Dendritic cell treated with granulocyte-macrophage colony-stimulating factor and Interleukin-4, amounts not matched to agents 40 ng/mL and 50 ng/mL, for 4 days (primary cell): Measurements from ENCODE around the gene SLC36A2.
"Not testable (repeated sequence)": the region's sequence is repeated elsewhere in the genome, so short reads cannot be mapped to it uniquely, and the experiment has no call there.

Source experiments
- H3K27ac Mint-ChIP-seq: one replicate; pipeline ENCODE4 v1.8.0; 2022; ENCODE audit warnings: mild to moderate bottlenecking, mixed read lengths
- H3K27me3 Mint-ChIP-seq: one replicate; pipeline ENCODE4 v1.8.0; 2022; ENCODE audit warnings: mild to moderate bottlenecking, mixed read lengths
- H3K36me3 Mint-ChIP-seq: one replicate; pipeline ENCODE4 v1.8.0; 2022; ENCODE audit warnings: low read depth, mixed read lengths
- H3K4me1 Mint-ChIP-seq: one replicate; pipeline ENCODE4 v1.8.0; 2022; ENCODE audit warnings: low read depth, mixed read lengths
- H3K4me3 Mint-ChIP-seq: one replicate; pipeline ENCODE4 v1.8.0; 2022; ENCODE audit warnings: mild to moderate bottlenecking, moderate library complexity, mixed read lengths
- H3K9me3 Mint-ChIP-seq: one replicate; pipeline ENCODE4 v1.8.0; 2022; ENCODE audit warnings: mixed read lengths
- intact Hi-C: fragments of 100-400 bp; cut with micrococcal nuclease; formaldehyde crosslinking; loops from one replicate; pipeline ENCODE4 v1.15.0; 2022

The SLC36A2 gene

DNA sequence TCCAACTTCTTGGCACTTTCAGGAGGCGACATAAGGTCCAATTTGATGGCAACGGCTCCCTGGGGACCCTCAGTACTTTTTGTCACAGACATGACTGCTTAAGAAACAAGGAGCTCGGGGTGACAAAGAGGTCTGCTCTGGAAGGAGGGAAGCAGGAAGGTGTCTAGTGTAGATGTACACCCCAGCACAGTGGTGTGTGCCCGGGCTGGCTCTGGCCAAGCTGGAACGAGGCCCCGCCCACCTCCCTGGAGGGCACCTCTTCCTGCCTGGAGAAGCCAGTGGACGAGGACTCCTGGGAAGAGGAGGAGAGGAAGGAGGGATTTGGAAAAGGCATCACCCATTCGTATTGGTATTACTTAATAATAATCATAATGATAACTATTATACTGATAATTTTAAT lies at the start of gene SLC36A2:
Gene SLC36A2, minus strand, starts transcription at position 191 of the 400 bp plus-strand sequence. Its CDS starts 99 bp downstream, at position 92.
- no peaks in the 10 kb centered on the region for H3K9me3 Mint-ChIP-seq
- intact Hi-C loops: no loop called here
- no peak within 1 kb of the TSS for H3K27ac Mint-ChIP-seq
- peaks cover 42% of the 10 kb centered on the region for H3K27me3 Mint-ChIP-seq
- peaks cover 7% of the 10 kb centered on the region for H3K4me1 Mint-ChIP-seq
- no peaks in the 10 kb centered on the region for H3K36me3 Mint-ChIP-seq
- no peak within 1 kb of the TSS for H3K4me3 Mint-ChIP-seq

DNA sequence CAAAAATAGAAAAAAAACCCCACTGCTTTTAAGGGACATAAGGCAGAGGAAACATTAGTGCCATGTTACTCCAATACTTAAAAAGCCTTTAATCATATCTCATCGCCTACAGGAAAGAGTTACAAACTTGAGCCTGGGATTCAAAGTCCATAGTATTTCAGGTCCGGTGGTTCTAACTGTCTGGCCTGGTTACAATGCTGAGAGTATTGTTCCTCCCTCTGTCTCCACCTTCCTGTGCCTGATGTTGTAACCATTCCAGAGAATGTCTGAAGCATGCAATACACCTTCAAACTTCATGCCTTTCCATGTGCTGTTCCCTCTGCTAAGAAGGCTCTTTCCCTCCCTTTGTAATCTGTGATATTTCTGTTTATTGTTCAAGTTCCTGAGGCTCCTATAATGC lies 41.6 kb upstream of the SLC36A2 start:
- no peak overlapping the region for H3K27ac Mint-ChIP-seq
- no peaks in the 10 kb centered on the region for H3K36me3 Mint-ChIP-seq
- H3K4me1 Mint-ChIP-seq: no peaks in the 10 kb centered on the region
- intact Hi-C loops: no loop called here
- no peak overlapping the region for H3K4me3 Mint-ChIP-seq
- H3K27me3 Mint-ChIP-seq: peaks cover 24% of the 10 kb centered on the region
- peaks cover 7% of the 10 kb centered on the region for H3K9me3 Mint-ChIP-seq

DNA sequence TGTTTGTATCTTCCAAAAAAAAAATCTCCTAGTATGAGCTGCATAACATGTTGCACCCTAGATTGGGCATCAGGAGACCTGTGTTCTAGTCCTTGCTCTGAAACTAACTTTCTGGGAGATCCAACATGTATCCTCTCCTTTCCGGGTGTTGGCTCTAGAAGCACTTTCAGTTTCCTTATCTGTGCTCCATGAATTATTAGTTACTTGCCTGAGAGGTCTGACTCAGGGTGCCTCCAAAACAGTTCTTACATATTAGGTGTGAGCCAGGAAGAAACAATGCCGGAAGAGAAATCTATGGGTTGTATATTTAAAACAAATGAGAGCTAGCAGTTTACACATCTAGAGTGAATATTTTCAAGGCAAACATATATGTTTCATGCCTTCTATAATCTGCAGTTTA lies 36.7 kb upstream of the SLC36A2 start:
- intact Hi-C loops: no loop called here
- Mint-ChIP-seq H3K27ac (no peak overlapping the region), H3K36me3 (no peaks in the 10 kb centered on the region)

DNA sequence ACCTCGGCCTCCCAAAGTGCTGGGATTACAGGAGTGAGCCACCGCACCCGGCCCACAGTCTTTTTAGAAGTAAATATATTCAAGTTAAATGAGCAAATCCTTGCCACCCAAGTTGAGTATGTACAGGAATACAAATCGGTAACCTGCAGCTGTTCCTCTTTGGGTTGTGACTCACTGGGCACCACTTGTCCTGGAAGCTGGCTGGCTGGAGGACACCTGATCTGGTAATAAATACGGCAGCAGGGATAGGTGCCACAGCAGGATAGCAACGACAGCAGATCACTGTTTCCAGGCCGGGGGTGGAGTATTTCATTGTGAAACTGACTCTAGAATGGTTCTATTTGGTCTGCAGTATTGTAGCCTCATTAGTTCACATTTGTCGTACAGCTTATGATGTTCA lies 35.7 kb upstream of the SLC36A2 start:
- Mint-ChIP-seq H3K36me3 (no peaks in the 10 kb centered on the region), H3K4me1 (no peaks in the 10 kb centered on the region), H3K9me3 (no peaks in the 10 kb centered on the region), H3K27ac (no peak overlapping the region), H3K4me3 (no peak overlapping the region), H3K27me3 (peaks cover 8% of the 10 kb centered on the region)
- intact Hi-C loops: no loop called here

More for the DNA sequence above, 36.7 kb upstream of the SLC36A2 start:
- Mint-ChIP-seq H3K4me3 (no peak overlapping the region), H3K9me3 (no peaks in the 10 kb centered on the region), H3K4me1 (no peaks in the 10 kb centered on the region), H3K27me3 (peaks cover 14% of the 10 kb centered on the region)

DNA sequence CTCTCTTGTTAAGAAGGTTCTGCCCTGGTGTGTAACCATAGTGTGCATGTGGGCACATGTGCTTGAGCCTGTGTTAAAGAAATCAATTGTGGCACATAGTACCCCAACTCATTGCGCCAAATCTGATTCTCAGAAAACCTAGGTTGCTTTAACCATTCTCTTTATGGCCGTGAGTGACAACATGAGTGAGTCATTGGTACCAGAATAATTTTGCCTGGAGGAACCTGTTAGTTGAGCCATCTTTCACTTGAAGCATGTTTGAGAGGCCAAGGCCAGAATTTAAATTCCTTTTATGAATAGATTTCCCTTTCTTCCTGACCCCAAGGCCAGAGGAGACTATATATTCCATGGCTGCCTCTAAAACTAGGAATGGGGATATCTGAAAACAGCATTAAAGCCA lies 35.2 kb upstream of the SLC36A2 start:
- Mint-ChIP-seq H3K4me1 (no peaks in the 10 kb centered on the region), H3K27me3 (peaks cover 8% of the 10 kb centered on the region), H3K9me3 (no peaks in the 10 kb centered on the region), H3K36me3 (no peaks in the 10 kb centered on the region), H3K27ac (no peak overlapping the region), H3K4me3 (no peak overlapping the region)
- intact Hi-C loops: no loop called here

DNA sequence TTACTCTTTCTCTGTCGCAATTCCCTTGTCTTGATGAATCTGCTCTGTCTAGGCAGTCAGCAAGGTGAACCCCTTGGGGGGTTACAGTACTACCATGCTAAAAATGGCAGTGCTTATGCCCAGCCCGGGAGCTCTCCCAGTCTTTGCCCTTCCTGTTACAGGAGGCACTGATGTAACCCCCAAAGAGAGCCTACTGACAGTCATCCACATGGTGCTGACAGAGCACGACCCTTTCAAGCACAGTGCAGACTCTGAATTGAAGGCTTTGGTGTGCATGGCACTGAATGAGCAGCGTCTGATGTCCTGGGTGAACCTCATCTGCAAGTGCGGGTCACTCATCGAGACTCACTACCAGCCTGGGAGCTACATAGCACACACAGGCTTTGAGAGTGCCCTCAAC lies 34.5 kb upstream of the SLC36A2 start:
- intact Hi-C loops: no loop called here
- H3K36me3 Mint-ChIP-seq: no peaks in the 10 kb centered on the region
- no peak overlapping the region for H3K27ac Mint-ChIP-seq
- H3K9me3 Mint-ChIP-seq: no peaks in the 10 kb centered on the region
- H3K27me3 Mint-ChIP-seq: peaks cover 5% of the 10 kb centered on the region
- H3K4me1 Mint-ChIP-seq: no peaks in the 10 kb centered on the region
- H3K4me3 Mint-ChIP-seq: no peak overlapping the region

DNA sequence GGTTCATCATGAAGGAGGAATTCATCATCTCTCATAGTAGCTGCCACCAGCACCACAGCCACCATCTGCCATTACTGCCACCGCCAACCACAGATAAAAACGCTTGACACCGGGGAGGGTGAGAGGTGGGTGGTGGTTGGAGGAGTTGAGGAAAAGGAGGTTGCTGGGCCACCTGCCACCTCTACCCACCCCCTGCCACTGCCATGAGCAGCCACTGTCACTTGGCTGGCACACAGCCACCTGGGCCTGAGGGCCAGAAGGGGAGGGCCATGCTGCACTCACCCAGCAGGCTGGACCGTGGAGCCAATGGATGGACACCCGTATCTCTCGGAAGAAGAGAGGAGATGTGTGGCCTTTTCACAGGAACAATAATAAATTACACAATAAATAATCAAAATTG lies 31.3 kb upstream of the SLC36A2 start:
- Mint-ChIP-seq H3K36me3 (no peaks in the 10 kb centered on the region), H3K27me3 (peaks cover 4% of the 10 kb centered on the region), H3K27ac (no peak overlapping the region), H3K4me1 (no peaks in the 10 kb centered on the region), H3K9me3 (peaks cover 9% of the 10 kb centered on the region), H3K4me3 (no peak overlapping the region)
- intact Hi-C loops: no loop called here

DNA sequence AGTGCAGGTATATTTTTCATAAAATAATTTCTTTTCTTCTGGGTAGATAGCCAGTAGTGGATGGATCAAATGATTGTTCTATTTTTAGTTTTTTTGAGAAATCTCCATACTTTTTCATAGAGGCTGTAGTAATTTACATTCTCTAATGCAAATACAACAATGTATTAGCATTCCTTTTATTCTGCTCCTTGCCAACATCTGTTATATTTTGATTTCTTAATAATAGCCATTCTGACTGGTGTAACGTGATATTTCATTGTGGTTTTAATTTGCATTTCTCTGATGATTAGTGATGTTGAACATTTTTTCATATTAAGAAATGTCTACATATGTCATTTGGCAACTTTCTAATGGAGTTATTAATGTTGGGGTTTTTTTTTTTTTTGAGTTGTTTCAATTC lies 27.2 kb upstream of the SLC36A2 start:
- no peak overlapping the region for H3K4me3 Mint-ChIP-seq
- peaks cover 9% of the 10 kb centered on the region for H3K9me3 Mint-ChIP-seq
- no peaks in the 10 kb centered on the region for H3K4me1 Mint-ChIP-seq
- no peak overlapping the region for H3K27ac Mint-ChIP-seq
- intact Hi-C loops: no loop called here
- H3K36me3 Mint-ChIP-seq: no peaks in the 10 kb centered on the region
- H3K27me3 Mint-ChIP-seq: no peaks in the 10 kb centered on the region

DNA sequence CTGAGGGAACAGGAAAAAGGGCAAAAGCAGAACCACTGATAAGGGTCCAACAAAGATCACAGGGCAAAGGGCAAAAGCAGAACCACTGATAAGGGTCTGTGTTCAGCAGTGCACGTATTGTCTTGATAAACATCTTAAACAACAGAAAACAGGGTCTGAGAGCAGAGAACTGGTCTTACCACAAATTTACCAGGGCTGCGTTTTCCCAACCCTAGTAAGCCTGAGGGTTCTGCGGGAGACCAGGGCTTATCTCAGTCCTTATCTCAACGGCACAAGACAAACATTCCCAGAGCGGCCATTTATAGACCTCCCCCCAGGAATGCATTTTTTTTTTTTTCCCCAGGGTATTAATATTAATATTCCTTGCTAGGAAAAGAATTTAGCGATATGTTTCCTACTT lies 19.7 kb upstream of the SLC36A2 start:
- H3K27me3 Mint-ChIP-seq, H3K4me1 Mint-ChIP-seq, H3K36me3 Mint-ChIP-seq, H3K27ac Mint-ChIP-seq, intact Hi-C loops, H3K4me3 Mint-ChIP-seq: not testable (repeated sequence)
- peaks cover 50% of the 10 kb centered on the region for H3K9me3 Mint-ChIP-seq

DNA sequence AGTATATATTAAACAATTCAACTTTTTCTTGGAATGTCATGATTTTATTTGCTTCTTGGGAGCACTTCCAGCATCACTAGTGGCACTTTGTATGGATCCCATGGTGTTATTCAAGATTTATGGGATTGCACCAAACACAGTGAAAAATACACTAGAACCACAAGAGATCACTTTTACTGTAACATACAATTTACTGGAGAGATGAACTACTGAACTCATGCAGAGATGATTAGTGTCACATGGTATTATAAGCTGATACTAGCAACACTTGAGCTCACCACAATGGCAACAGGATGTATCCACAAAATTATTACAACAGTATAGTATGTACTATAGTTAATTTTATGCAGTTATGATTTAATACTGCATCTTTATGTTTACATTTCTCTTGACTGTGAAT lies 16.3 kb upstream of the SLC36A2 start:
- Mint-ChIP-seq H3K36me3 (peaks cover 9% of the 10 kb centered on the region), H3K9me3 (peaks cover 47% of the 10 kb centered on the region), H3K27ac (no peak overlapping the region), H3K4me1 (peaks cover 6% of the 10 kb centered on the region), H3K27me3 (no peaks in the 10 kb centered on the region), H3K4me3 (no peak overlapping the region)
- intact Hi-C loops: no loop called here

DNA sequence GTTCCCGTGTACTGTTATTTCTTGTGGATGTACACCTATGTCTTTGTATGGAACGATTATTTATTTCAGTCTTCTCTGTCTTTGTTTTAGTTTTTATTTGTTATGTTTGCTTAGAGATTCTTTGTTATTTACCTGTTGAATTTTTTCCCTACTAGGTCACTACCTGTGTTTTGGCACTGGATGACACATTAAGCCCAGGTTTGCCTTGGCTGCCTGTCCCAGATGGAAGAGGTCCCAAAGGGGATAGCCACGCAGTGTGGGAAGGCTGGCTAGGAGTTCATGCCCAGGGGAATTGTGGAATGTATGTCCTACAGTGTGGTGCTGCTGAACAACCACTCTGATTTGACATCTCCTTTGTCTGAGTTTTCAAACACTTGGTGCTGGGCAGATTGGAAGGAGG lies 15.6 kb upstream of the SLC36A2 start:
- Mint-ChIP-seq H3K27ac (no peak overlapping the region), H3K4me1 (peaks cover 6% of the 10 kb centered on the region)
- intact Hi-C loops: no loop called here

DNA sequence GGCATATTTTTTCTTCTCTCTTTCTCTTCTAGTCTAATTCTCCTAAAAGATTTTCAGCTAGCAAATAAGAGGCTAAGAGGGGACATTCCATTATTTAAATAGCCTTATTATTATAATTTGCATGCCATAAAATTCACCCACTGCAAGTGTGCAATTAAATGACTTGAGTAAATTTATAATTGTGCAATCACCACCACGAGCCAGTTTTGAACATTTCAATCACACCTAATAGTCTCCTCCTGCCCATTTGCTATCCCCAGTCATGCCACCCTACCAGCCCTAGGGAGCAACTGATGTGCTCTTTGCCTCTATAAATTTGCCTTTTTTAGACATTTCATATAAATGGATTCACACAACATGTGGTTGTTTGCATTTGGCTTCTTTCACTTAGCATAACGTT lies 12.0 kb upstream of the SLC36A2 start:
- no peaks in the 10 kb centered on the region for H3K4me1 Mint-ChIP-seq
- peaks cover 2% of the 10 kb centered on the region for H3K27me3 Mint-ChIP-seq
- H3K27ac Mint-ChIP-seq: no peak overlapping the region
- no peak overlapping the region for H3K4me3 Mint-ChIP-seq
- intact Hi-C loops: no loop called here
- no peaks in the 10 kb centered on the region for H3K36me3 Mint-ChIP-seq
- H3K9me3 Mint-ChIP-seq: peaks cover 18% of the 10 kb centered on the region

More for the DNA sequence above, 15.6 kb upstream of the SLC36A2 start:
- Mint-ChIP-seq H3K9me3 (peaks cover 40% of the 10 kb centered on the region), H3K36me3 (peaks cover 9% of the 10 kb centered on the region), H3K27me3 (no peaks in the 10 kb centered on the region), H3K4me3 (no peak overlapping the region)

DNA sequence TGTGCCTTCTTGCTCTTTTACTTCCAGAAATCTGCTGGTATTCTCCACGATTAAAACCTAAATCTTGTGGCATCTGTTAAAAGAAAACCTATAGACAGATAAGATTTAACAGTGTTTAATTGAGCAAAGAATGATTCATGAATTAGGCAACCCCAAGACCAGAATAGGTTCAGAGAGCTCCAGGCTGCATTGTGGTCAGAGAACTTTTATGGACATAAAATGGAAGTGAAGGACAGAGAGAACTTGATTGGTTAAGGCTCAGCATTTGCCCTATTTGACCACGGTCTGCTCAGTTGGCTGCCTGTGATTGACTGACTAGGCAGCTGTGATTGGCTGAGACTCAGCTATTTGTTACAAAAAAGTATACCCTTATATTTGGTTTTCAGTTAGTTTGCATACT lies 10.4 kb upstream of the SLC36A2 start:
- intact Hi-C loops: no loop called here
- H3K27ac Mint-ChIP-seq: no peak overlapping the region
- H3K4me3 Mint-ChIP-seq: no peak overlapping the region
- H3K36me3 Mint-ChIP-seq: no peaks in the 10 kb centered on the region
- no peaks in the 10 kb centered on the region for H3K4me1 Mint-ChIP-seq
- peaks cover 2% of the 10 kb centered on the region for H3K27me3 Mint-ChIP-seq
- peaks cover 12% of the 10 kb centered on the region for H3K9me3 Mint-ChIP-seq

DNA sequence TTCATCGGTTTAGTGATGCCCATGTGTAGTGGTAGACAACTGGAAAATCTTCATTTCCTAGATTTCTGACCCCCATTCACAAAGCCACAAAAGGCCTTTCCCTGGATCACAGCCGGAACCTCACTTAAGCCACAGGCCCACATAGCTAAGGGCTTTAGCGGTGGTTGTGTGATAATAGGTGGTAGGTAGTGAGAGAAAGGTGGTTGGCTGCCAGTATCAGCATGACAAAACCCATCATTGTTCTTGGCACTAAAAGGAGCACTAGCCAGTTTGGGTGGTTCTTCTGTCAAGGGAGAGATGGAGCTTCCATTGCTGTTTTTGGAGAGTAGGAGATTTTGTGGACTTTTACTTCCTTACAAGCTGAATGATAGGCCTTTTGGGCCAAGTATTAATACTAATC lies 9.7 kb upstream of the SLC36A2 start:
- Mint-ChIP-seq H3K4me1 (no peaks in the 10 kb centered on the region), H3K27ac (no peak overlapping the region), H3K9me3 (peaks cover 5% of the 10 kb centered on the region), H3K36me3 (no peaks in the 10 kb centered on the region), H3K4me3 (no peak overlapping the region), H3K27me3 (peaks cover 2% of the 10 kb centered on the region)
- intact Hi-C loops: no loop called here

DNA sequence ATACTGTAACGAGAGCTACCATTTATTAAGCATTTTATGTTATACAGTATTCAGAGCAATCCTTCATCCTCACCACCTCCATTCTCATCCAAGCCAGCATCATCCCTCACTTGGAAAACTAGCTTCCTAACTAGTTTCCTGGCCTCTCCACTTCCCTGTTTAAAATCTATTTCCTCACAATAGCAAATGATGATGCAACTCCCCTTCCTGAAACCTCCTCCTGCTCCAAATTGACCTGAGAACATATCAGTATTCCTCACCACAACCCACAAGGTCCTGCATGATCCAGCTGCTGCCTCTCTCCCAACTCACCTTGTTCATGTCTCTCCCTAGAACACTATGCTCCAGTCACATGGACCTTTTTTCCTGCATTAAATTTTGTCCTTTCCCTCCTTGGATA lies 4.3 kb upstream of the SLC36A2 start:
- H3K27ac Mint-ChIP-seq: no peak overlapping the region
- peaks cover 7% of the 10 kb centered on the region for H3K4me1 Mint-ChIP-seq
- H3K9me3 Mint-ChIP-seq: no peaks in the 10 kb centered on the region
- no peak overlapping the region for H3K4me3 Mint-ChIP-seq
- H3K36me3 Mint-ChIP-seq: no peaks in the 10 kb centered on the region
- intact Hi-C loops: no loop called here
- H3K27me3 Mint-ChIP-seq: peaks cover 14% of the 10 kb centered on the region
